HG03280 (cell line): Measurements from ENCODE around the gene MRC1.

ENCODE experiments used
- ATAC-seq: cut with Tn5 transposase; IDR thresholded peaks from one replicate; pipeline ENCODE4 v1.9.1; 2021; ENCODE audit warnings: mild to moderate bottlenecking, moderate library complexity; ENCODE audit not compliant: unreplicated experiment

MRC1 gene

GRCh38 chr10:17808971-17809841, at the start of gene MRC1:
Gene MRC1, plus strand, starts transcription at chr10:17809348. Its CDS starts 118 bp downstream, at chr10:17809466.
- no peak for ATAC-seq

- ATAC-seq: no peak
Observed at GRCh38 chr10:17764142-17764541, 45.0 kb upstream of the MRC1 start.

- no peak for ATAC-seq
Observed at GRCh38 chr10:17765602-17766001, 43.5 kb upstream of the MRC1 start.

- no peak for ATAC-seq
Observed at GRCh38 chr10:17766731-17767130, 42.4 kb upstream of the MRC1 start.

GRCh38 chr10:17768496-17768895, 40.7 kb upstream of the MRC1 start:
- no peak for ATAC-seq

GRCh38 chr10:17768957-17769356, 40.2 kb upstream of the MRC1 start:
- ATAC-seq: no peak

GRCh38 chr10:17771017-17771416, 38.1 kb upstream of the MRC1 start:
- ATAC-seq: no peak

GRCh38 chr10:17779784-17780183, 29.4 kb upstream of the MRC1 start:
- ATAC-seq: no peak

GRCh38 chr10:17780727-17781126, 28.4 kb upstream of the MRC1 start:
- no peak for ATAC-seq

- no peak for ATAC-seq
Observed at GRCh38 chr10:17781856-17782255, 27.3 kb upstream of the MRC1 start.

GRCh38 chr10:17782921-17783665, 26.1 kb upstream of the MRC1 start:
- no peak for ATAC-seq

GRCh38 chr10:17783751-17784150, 25.4 kb upstream of the MRC1 start:
- no peak for ATAC-seq

- ATAC-seq: no peak
Observed at GRCh38 chr10:17784688-17785087, 24.5 kb upstream of the MRC1 start.

GRCh38 chr10:17785276-17785930, 23.7 kb upstream of the MRC1 start:
- no peak for ATAC-seq

- ATAC-seq: no peak
Observed at GRCh38 chr10:17787087-17787961, 21.8 kb upstream of the MRC1 start.

GRCh38 chr10:17788646-17789045, 20.5 kb upstream of the MRC1 start:
- no peak for ATAC-seq

- ATAC-seq: no peak
Observed at GRCh38 chr10:17789396-17789795, 19.8 kb upstream of the MRC1 start.

GRCh38 chr10:17790651-17791050, 18.5 kb upstream of the MRC1 start:
- ATAC-seq: no peak

GRCh38 chr10:17792991-17793390, 16.2 kb upstream of the MRC1 start:
- ATAC-seq: no peak

GRCh38 chr10:17793823-17794644, 15.1 kb upstream of the MRC1 start:
- no peak for ATAC-seq
